Stimulated activated CD8-positive, alpha-beta memory T cell treated with anti-CD3 and anti-CD28 coated beads, Interleukin-4, amount 100 ng/mL, for 4 hours (primary cell): ENCODE measurements around the gene CLNK.

Experiments
- DNase-seq, 2 donors: peaks; one replicate each; pipeline ENCODE4 v3.0.0-alpha.2; 2020; ENCODE audit warnings: low read depth in 2 of 2, low spot score in 1 of 2

CLNK gene

DNA sequence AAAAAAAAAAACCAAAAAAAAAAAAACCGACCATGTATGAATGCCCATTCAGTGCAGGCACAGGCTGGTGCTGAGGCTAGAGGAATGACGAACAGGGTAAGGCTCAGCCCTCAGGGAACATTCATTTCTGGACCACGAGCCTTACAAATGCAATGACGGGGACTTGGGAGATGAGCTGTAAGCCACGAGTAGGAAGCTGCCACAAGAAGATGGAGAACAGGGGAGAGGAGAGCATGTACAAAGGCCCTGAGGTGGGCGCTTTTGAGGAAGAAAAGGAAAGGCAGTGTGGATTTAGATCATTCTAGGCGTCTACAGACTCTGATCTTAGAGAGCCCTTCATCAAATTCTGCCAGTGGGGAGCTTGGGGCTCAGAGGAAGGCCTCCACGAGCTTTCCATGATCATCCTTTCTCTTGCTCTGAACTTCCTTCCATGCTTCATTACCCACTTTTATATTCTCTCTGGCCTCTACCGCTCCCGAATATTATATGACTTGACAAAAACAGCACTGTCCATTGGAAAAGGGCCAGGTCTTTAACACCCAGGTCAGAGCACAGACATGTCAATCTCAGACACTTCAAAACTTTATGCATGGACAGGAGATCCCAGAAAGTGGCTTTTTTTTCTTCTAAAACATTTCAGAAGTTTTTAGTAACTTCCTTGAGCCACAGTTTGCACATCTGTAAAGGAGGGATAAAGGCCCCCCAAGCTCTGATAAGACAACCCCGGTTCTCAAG lies 224.1 kb downstream of the CLNK start:
- no peak for DNase-seq

DNA sequence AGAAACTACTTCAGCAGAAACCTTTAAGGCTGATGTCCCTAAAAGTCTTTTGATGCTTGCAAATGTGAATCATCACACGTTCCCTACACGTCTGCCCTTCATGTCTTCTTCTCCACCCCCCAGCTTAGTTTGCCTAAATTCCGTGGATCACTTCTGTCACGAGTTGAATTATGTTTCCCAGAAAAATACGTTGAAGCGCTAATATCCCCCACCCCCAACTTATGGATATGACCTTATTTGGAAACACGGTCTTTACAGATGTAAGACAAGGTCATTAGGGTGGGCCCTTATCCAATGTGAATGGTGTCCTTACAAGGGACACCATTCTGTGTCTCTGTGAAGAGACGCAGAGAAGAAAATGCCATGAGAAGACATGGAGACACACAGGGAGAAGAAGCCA lies 225.3 kb downstream of the CLNK start:
- DNase-seq, result no peak

DNA sequence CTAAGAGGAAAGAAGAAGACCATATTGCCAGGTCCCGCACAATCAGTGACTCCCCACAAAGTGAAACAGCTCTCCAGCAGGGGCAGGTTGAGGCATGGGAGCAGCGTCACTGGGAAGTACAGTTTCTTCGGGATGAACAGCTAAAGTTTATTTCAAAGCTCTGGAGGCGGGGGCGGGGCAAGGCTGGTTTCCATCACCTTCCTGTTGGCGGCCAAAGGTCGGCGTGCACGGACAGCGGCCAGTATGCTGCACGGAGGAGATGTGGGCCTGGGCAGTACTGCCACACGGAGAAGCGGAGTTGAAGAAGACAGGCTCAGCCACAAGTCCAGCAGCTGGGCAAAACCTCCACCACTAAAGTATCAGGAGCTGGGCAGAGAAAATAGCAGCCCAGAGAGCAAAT lies 226.4 kb downstream of the CLNK start:
- no peak for DNase-seq

DNA sequence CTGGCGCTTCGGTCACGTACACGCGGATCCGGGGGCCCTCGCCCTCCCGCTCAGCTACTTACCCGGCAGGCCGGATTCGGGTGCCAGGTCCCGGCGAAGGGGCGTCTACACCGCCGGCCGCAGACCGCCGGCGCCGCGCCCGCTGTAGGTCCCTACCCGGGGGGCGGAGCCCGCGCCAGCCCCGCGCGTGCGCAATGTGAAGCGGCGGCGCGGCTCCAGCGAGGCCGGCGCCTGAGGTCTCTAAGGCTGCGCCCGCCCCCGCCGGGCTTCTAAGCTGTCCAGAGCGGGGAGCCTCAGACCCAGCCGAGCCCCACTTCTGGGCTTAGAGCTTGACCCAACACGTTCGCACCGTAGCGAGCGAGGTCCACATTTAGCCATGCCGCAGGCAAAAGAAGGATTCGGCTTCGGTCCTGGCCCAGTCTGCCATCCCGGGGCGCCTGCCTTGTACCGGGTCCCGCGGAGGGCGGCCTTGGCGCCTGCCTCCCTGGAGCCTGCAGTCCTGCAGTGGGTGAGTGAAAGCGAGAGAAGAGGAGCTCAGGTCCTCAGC lies 227.2 kb downstream of the CLNK start, which contains the start of gene ZNF518B:
TSS of gene ZNF518B (minus strand) at position 172 of the 547 bp plus-strand sequence. CDS start 11,098 bp downstream, outside the sequence.
- DNase-seq, result peak; percentile 57 to 61

DNA sequence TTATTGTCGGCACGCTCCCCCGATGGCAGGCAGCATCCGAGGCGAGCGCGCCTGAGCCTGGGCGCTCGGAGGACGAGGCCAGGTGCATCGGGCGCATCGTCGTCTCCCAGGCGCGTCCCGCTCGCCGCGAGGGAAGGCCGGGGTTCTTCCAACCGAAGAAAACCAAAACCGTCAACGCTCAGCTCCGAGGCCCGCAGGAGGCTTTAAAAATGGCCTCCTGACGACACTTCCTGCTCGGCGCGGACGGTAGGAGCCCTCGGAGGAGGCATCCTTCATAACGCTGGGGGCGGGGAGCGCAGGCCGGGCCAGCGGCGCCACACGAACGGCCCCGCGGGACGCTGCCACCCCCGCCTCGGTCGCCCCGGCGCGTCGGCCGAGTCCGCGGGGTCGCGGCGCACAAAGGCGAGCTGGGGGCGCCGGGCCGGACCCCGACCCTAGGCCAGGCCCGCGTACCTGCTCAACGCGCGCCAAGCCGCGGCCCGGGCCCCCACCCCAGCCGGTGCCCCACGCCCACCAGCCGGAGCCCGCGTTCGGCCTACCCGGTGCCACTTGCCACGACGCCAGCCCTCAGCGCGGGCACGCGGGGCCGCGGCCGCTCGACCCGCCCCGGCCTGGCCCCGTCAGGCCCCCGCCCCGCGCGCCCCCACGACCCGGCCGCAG lies 227.8 kb downstream of the CLNK start:
- peak in 1 of 2 donors; percentile 30 for DNase-seq

DNA sequence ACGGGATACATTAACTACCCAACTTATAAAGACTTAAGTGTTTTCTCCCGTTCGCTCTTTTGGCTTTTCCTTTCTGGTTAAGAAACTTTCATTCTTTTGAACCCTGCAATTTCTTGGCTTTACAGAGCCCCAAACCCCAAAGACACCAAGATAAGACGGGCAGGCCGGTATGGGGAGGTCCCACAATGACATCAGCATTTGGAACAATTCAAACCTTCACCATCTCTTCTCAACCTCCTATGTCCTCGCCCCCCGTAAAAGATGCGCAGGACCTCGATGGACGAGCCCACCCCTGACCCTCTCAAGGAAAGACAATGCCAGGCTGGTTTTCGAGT lies 228.3 kb downstream of the CLNK start:
- no peak for DNase-seq

DNA sequence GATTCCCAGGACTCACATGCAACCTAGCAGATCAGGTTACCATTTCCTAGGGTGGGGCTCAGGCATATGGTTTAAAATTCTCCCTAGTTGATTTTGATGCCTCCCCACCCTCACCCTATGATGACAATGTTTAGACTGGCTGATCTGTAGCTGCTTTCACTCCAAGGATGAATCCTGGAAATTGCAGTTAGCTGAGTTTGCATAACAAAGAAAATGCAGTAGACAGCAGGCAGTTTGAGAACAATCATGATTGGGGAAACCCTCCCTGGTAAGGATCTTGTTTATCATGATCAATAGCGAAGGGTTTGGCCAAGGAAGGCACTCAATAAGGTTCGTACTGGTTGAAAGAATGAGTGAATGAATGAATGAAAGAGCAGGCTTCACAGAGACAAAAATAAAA lies 229.4 kb downstream of the CLNK start:
- no peak for DNase-seq

DNA sequence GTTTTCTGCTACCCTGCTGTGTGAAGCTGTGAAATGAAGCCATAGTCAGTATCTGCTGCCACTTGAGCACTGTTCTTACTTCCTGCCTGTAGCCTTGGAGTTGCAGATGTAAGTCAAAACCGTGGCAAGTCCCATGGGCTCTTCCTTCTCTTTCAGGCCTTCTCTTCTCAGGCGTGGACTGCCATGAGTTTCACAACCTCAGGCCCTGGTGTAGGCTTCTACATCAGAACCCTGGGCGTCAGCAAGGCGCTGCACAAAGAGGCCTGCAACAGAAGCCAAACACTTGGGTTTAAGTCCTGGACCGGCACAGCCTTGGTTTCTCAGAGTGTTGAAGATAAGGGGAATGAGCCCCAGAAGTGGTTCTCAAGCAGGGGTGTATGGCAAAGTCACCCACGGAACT lies 229.8 kb downstream of the CLNK start:
- no peak for DNase-seq

DNA sequence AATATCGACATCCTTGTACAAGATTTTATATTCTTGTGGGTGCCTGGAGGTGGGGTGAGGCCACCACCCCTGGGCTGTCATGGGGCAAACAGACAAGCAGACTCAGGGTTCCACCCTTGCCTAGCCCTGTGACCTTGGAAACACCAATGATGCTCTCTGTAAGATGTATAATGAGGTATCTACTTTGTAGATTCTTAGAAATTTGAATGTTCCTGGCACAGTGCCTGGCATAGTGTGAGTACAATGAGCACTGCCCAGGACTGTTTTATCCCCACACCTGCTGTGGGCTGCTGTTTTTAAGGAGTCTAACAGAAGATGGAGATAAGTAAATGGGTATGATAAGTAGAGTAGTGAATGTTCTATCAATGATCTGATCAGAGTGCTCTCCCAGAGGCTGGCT lies 230.4 kb downstream of the CLNK start:
- no peak for DNase-seq

DNA sequence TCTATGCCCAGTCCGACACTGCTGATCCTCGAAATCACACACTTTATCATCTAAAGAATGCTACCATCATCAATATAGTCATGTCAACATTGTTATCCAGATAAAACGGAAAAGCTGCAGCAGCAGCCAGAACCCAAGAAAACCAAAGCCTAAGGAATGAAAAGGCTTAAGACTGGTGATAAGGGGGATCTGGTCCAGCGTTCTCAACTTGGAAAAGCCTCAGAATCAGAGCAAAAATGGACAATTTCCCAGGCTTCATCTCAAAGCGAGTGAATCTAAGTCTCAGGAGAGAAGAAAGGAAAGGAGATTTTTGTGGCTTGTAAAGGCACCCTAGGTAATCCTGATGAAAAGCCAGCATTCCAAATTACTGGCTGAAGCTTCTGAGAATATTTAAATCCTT lies 235.6 kb downstream of the CLNK start:
- no peak for DNase-seq

DNA sequence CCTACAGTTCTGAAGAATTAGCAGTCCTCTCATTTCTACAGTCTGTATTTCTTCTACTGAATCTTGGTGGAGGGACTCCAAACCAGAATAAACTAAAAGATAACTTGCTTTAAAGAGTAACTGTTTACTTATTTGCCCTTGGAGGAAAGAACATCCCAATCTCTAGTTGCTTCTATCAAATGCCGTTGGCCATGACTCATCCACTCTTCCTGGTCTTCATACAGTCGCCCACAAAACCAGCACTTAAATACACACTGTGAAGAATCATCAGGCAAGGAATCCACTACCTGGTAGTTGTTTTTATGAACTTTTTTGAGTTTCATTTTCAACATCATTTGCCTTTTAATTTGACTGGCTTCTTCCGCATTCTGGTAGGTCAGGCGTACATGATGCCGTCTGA lies 241.6 kb downstream of the CLNK start:
- no peak for DNase-seq

DNA sequence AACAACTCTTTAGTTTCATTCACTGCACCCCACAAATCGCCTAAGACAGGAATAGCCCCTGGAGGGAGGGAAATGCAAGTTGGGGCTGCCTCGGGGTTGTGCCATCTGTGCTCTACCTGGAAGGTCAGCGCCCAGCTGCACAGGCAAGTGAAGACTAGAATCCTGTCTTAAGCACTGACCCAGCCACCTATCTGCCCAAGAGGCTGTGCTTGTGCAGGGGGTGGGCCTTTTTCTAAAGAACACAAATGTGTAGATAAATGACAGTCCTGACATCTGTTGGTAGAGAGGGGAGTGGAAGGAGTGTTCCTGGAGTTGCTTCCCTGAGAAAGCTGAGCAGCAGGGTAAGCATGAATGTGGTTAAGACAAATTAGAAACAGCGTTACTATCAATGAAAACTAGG lies 243.1 kb downstream of the CLNK start:
- DNase-seq, result no peak

DNA sequence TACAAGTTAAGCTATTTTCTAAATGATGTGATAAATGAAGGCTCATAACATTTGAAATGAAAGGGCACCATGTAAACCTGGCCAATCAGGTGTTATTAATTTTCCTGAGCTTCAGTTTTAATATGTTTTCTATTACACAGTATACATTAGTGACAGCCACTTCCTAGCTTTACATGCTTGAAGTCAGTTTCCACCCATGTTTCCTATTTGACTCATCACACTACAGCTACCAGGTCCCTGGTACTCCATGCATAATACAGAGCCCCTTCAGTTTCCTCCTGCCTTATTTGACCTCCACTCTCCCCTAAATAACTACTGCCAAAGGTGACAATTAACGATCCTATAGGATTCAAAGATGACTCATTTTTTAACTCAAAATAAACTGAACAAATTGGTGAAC lies 245.6 kb downstream of the CLNK start:
- DNase-seq, result no peak

DNA sequence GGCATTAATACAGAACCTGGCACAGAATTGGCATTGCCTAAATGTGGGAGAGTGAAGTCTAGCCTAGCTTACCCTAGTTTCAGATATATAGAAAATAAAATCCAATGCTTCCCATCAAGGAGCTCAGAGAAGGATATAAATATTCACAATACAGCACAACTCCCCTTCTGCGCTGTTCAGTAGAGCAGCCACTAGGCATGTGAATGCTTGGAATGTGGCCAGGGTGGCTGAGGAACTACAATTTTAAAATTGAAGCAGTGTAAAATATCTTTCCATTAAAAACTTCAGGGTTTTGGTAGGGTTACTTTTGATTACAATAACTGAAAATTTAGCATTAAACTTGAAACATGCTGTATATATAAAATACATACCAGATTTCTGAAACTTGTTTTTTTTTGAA lies 246.8 kb downstream of the CLNK start:
- no peak for DNase-seq
